Myometrial cell (primary cell): ENCODE data around the gene PRKCZ. TPM values are rescaled to one million over a fixed set of nuclear protein-coding genes. Genes with fewer than 3 reads are reported as not detected.

Source experiments
- total RNA-seq: library from RNA; depleted of rRNA; stranded (reverse); fragments of >200 nt; gene quantifications from 2 replicates; pipeline ENCODE4 v1.2.3, GENCODE V29; 2015

The PRKCZ gene
- total RNA-seq = 0.86 and 1.4 TPM in 2 replicates

GRCh38 chr1:2049718-2050431, at the start of gene PRKCZ:
TSS of gene PRKCZ (plus strand) at chr1:2050411. CDS start at chr1:2050631, 220 bp downstream.

GRCh38 chr1:2003541-2004131, 46.6 kb upstream of the PRKCZ start, which contains the start of gene CFAP74:
TSS of gene CFAP74 (minus strand) at chr1:2003786. CDS start at chr1:1990956, 12,830 bp downstream.

GRCh38 chr1:2019172-2019543, 31.1 kb upstream of the PRKCZ start, which contains the start of gene GABRD:
TSS of gene GABRD (plus strand) at chr1:2019345. CDS start at chr1:2019424, 79 bp downstream.

GRCh38 chr1:2194319-2194897, 144.2 kb downstream of the PRKCZ start, which contains the start of gene FAAP20:
TSS of gene FAAP20 (minus strand) at chr1:2194772. CDS start at chr1:2194749, 23 bp downstream.

GRCh38 chr1:2228157-2228594, 178.0 kb downstream of the PRKCZ start, which contains the start of gene SKI:
TSS of gene SKI (plus strand) at chr1:2228319. CDS start at chr1:2228767, 448 bp downstream.

Other genes with a start within 250 kb of the PRKCZ start
- 135 and 138 TPM in 2 replicates for gene GNB1, start 159.3 kb upstream of the PRKCZ start, total RNA-seq
- not detected in 2 replicates for gene CALML6, start 135.2 kb upstream of the PRKCZ start, total RNA-seq
- not detected in 2 replicates for gene TMEM52, start 131.1 kb upstream of the PRKCZ start, total RNA-seq
- not detected in 2 replicates for gene CFAP74, start 46.6 kb upstream of the PRKCZ start, total RNA-seq
- not detected in 2 replicates for gene GABRD, start 31.1 kb upstream of the PRKCZ start, total RNA-seq
- 53.0 and 62.4 TPM in 2 replicates for gene FAAP20, start 144.4 kb downstream of the PRKCZ start, total RNA-seq
- 12.9 and 13.3 TPM in 2 replicates for gene SKI, start 177.9 kb downstream of the PRKCZ start, total RNA-seq